H1 (cell line): ENCODE results near the gene POC1B. TPM values are rescaled to one million over a fixed set of nuclear protein-coding genes. Genes with fewer than 3 reads are reported as not detected.

Experiments used
- CTCF ChIA-PET: fragments of 300-600 bp; sonication (Branson Sonifier 250); formaldehyde crosslinking; loops from one replicate; lab custom pipeline; 2021; ENCODE audit not compliant: partially characterized antibody; lab: Charles Lee
- POLR2A ChIA-PET: fragments of 300-600 bp; sonication (Branson Sonifier 250); formaldehyde crosslinking; loops from one replicate; lab custom pipeline; 2021; ENCODE audit warnings: inconsistent platforms; ENCODE audit not compliant: partially characterized antibody; lab: Charles Lee
- DNase-seq, 2 experiments: peaks; one replicate each; pipeline versions ENCODE4 v3.0.0 to v3.0.0-alpha.2; 2010 to 2022; ENCODE audit warnings: low spot score in 2 of 2, low read depth in 1 of 2, mixed read lengths in 1 of 2
- FAIRE-seq: peaks from 2 replicates; lab custom pipeline; 2011; peaks lifted over from hg19 to GRCh38; lab: Jason Lieb, UNC
- H2AFZ ChIP-seq: 2 replicates; pipeline ENCODE4 v1.8.1; 2012; ENCODE audit warnings: low read length, inconsistent platforms
- H2AK5ac ChIP-seq: 2 replicates; pipeline ENCODE4 v1.6.1; 2013; ENCODE audit warnings: low read depth, low read length
- H2BK120ac ChIP-seq: replicated peaks from 2 replicates; pipeline ENCODE3; 2013; ENCODE audit warnings: low read depth, low read length, inconsistent platforms
- H2BK12ac ChIP-seq: 2 replicates; pipeline ENCODE4 v1.6.1; 2013; ENCODE audit warnings: low read depth, low read length
- H2BK15ac ChIP-seq: 2 replicates; pipeline ENCODE4 v1.6.1; 2013; ENCODE audit warnings: low read length
- H2BK20ac ChIP-seq: 2 replicates; pipeline ENCODE4 v1.6.1; 2013; ENCODE audit warnings: low read length
- H2BK5ac ChIP-seq: 2 replicates; pipeline ENCODE4 v1.6.1; 2013; ENCODE audit warnings: low read depth, low read length
- H3K14ac ChIP-seq: 2 replicates; pipeline ENCODE4 v1.6.1; 2013; ENCODE audit warnings: inconsistent platforms; ENCODE audit not compliant: insufficient read length
- H3K18ac ChIP-seq: 2 replicates; pipeline ENCODE4 v1.6.1; 2013; ENCODE audit warnings: low read length; ENCODE audit errors: extremely low read depth
- H3K23ac ChIP-seq: 2 replicates; pipeline ENCODE4 v1.6.1; 2013; ENCODE audit warnings: inconsistent platforms; ENCODE audit not compliant: insufficient read length
- H3K23me2 ChIP-seq: 2 replicates; pipeline ENCODE4 v1.6.1; 2013; ENCODE audit warnings: low read depth, low read length
- H3K27ac ChIP-seq: 2 replicates; pipeline ENCODE4 v1.6.1; 2011; ENCODE audit warnings: low read depth, low read length, inconsistent platforms
- H3K27me3 ChIP-seq, 4 experiments: replicated peaks in 1 of 4; 1 replicate in 1 of 4; 2 replicates in 3 of 4; pipeline versions ENCODE4 v1.6.1 to v1.8.1; 2011 to 2013; ENCODE audit warnings: low read length in 3 of 4, mild to moderate bottlenecking in 3 of 4, inconsistent platforms in 2 of 4, mixed read lengths in 2 of 4, moderate library complexity in 1 of 4; ENCODE audit not compliant: control insufficient read depth in 3 of 4, insufficient read depth in 3 of 4; ENCODE audit errors: extremely low read depth in 1 of 4
- H3K36me3 ChIP-seq, 4 experiments: 2 replicates each; pipeline versions ENCODE4 v1.6.1 to v1.8.1; 2011 to 2013; ENCODE audit warnings: mild to moderate bottlenecking in 4 of 4, low read length in 3 of 4, moderate library complexity in 2 of 4, control low read depth in 1 of 4, inconsistent platforms in 1 of 4; ENCODE audit not compliant: insufficient read depth in 4 of 4, control insufficient read depth in 2 of 4
- H3K4ac ChIP-seq: replicated peaks from 2 replicates; pipeline ENCODE3; 2013; ENCODE audit warnings: low read length, low read depth, mixed read lengths, inconsistent platforms; ENCODE audit not compliant: insufficient read length
- H3K4me1 ChIP-seq, 4 experiments: replicated peaks in 1 of 4; 1 replicate in 1 of 4; 2 replicates in 3 of 4; pipeline versions ENCODE4 v1.6.1 to v1.8.1; 2011 to 2013; ENCODE audit warnings: low read length in 3 of 4, inconsistent platforms in 2 of 4, mixed read lengths in 1 of 4; ENCODE audit not compliant: insufficient read depth in 4 of 4, control insufficient read depth in 3 of 4
- H3K4me2 ChIP-seq, 2 experiments: 2 replicates each; pipeline versions ENCODE4 v1.6.1 to v1.8.1; 2011 to 2013; ENCODE audit warnings: low read depth in 2 of 2, low read length in 2 of 2, control low read depth in 1 of 2, inconsistent platforms in 1 of 2, mild to moderate bottlenecking in 1 of 2; ENCODE audit not compliant: insufficient read depth in 1 of 2
- H3K4me3 ChIP-seq, 4 experiments: fragments of 200-600, 300-600 bp in 1 of 4; sonication (generic), shearing (Covaris generic), sonication (Bioruptor Twin) in 1 of 4; 2 replicates each; pipeline versions ENCODE4 v1.5.1 to v1.8.1; 2011 to 2016; ENCODE audit warnings: low read length in 4 of 4, low read depth in 3 of 4, control low read depth in 2 of 4, inconsistent platforms in 2 of 4, mild to moderate bottlenecking in 2 of 4, mixed read lengths in 1 of 4, moderate library complexity in 1 of 4; ENCODE audit not compliant: insufficient read depth in 2 of 4; ENCODE audit errors: extremely low read depth in 1 of 4
- H3K56ac ChIP-seq: replicated peaks from 2 replicates; pipeline ENCODE3; 2013; ENCODE audit warnings: low read depth, mild to moderate bottlenecking, mixed read lengths, low read length, inconsistent platforms; ENCODE audit not compliant: insufficient read length
- H3K79me1 ChIP-seq: 2 replicates; pipeline ENCODE4 v1.6.1; 2013; ENCODE audit warnings: low read depth, low read length, control low read depth
- H3K79me2 ChIP-seq, 2 experiments: 2 replicates each; pipeline versions ENCODE4 v1.6.1 to v1.8.1; 2012 to 2013; ENCODE audit warnings: low read length in 2 of 2, mild to moderate bottlenecking in 2 of 2, inconsistent platforms in 1 of 2; ENCODE audit not compliant: insufficient read depth in 2 of 2, control insufficient read depth in 1 of 2
- H3K9ac ChIP-seq, 4 experiments: replicated peaks in 1 of 4; 1 replicate in 1 of 4; 2 replicates in 3 of 4; pipeline versions ENCODE4 v1.6.1 to v1.8.1; 2011 to 2013; ENCODE audit warnings: low read depth in 3 of 4, low read length in 3 of 4, control low read depth in 2 of 4, mild to moderate bottlenecking in 2 of 4, moderate library complexity in 2 of 4, inconsistent platforms in 1 of 4; ENCODE audit errors: extremely low read depth in 1 of 4
- H3K9me3 ChIP-seq, 2 experiments: 2 replicates each; pipeline versions ENCODE4 v1.6.1 to v1.8.1; 2012 to 2013; ENCODE audit warnings: mild to moderate bottlenecking in 2 of 2, moderate library complexity in 2 of 2, control low read depth in 1 of 2, inconsistent platforms in 1 of 2, low read depth in 1 of 2, low read length in 1 of 2, mixed read lengths in 1 of 2; ENCODE audit not compliant: insufficient read depth in 2 of 2
- H4K20me1 ChIP-seq, 2 experiments: replicated peaks in 1 of 2; 2 replicates each; pipeline versions ENCODE3 to v1.8.1; 2011 to 2013; ENCODE audit warnings: inconsistent platforms in 2 of 2, low read length in 2 of 2, mild to moderate bottlenecking in 1 of 2; ENCODE audit not compliant: insufficient read depth in 2 of 2, control insufficient read depth in 1 of 2
- H4K5ac ChIP-seq: 2 replicates; pipeline ENCODE4 v1.6.1; 2013; ENCODE audit warnings: low read length, low read depth, mixed read lengths, inconsistent platforms; ENCODE audit not compliant: insufficient read length
- H4K8ac ChIP-seq: 2 replicates; pipeline ENCODE4 v1.8.0; 2013; ENCODE audit warnings: mild to moderate bottlenecking, moderate library complexity, low read length, inconsistent platforms; ENCODE audit not compliant: insufficient read depth; ENCODE audit errors: extremely low read depth
- H4K91ac ChIP-seq: replicated peaks from 2 replicates; pipeline ENCODE3; 2013; ENCODE audit warnings: low read length, mixed read lengths, inconsistent platforms; ENCODE audit not compliant: insufficient read length
- CBX5 ChIP-seq: fragments of 300-800, 300-1000 bp; sonication (generic); IDR thresholded peaks from 2 replicates; pipeline ENCODE4 v1.7.1; 2016; ENCODE audit warnings: antibody characterized with exemption, low read length, low read depth
- CHD2 ChIP-seq: IDR thresholded peaks from 2 replicates; pipeline ENCODE4 v1.6.1; 2012; ENCODE audit warnings: low read length, improper control_type of control experiment
- EGR1 ChIP-seq: IDR thresholded peaks from 2 replicates; pipeline ENCODE4 v1.6.1; 2011; ENCODE audit warnings: low read depth, low read length, borderline replicate concordance
- POU5F1 ChIP-seq: IDR thresholded peaks from 2 replicates; pipeline ENCODE4 v1.6.1; 2011; ENCODE audit warnings: low read depth, mild to moderate bottlenecking, low read length, moderate library complexity
- RAD21 ChIP-seq, 2 experiments: IDR thresholded peaks in 1 of 2; conservative IDR thresholded peaks in 1 of 2; 2 replicates each; pipeline ENCODE4 v1.6.1; 2011; ENCODE audit warnings: low read depth in 2 of 2, low read length in 2 of 2, improper control_type of control experiment in 1 of 2, inconsistent platforms in 1 of 2, mild to moderate bottlenecking in 1 of 2, moderate library complexity in 1 of 2
- SP4 ChIP-seq: IDR thresholded peaks from 2 replicates; pipeline ENCODE4 v1.6.1; 2012; ENCODE audit warnings: low read length, inconsistent platforms
- TCF12 ChIP-seq: IDR thresholded peaks from 2 replicates; pipeline ENCODE4 v1.6.1; 2011; ENCODE audit warnings: low read depth, mild to moderate bottlenecking, low read length
- WGBS, 2 experiments: shearing (Covaris generic) in 1 of 2; methylation state at CpG; one replicate each; pipeline versions ENCODE4 v1.1.6 to v1.1.7; 2013 to 2015; ENCODE audit warnings: low lambda C conversion rate in 2 of 2, mixed read lengths in 2 of 2, inconsistent platforms in 1 of 2, low coverage in 1 of 2, missing lambda C conversion rate in 1 of 2; ENCODE audit not compliant: insufficient replicate concordance in 2 of 2, insufficient coverage in 1 of 2, insufficient read length in 1 of 2; ENCODE audit errors: extremely low coverage in 1 of 2, missing lambda C conversion rate in 1 of 2; 5-methylcytosine and 5-hydroxymethylcytosine counted together
- polyA plus RNA-seq, 7 experiments: library from polyadenylated mRNA; depleted of rRNA in 3 of 7; stranded (reverse) in 5 of 7; unstranded in 2 of 7; fragments of >200 nt in 5 of 7; fragments of 200-250 nt in 2 of 7; gene quantifications; 1 replicate in 5 of 7; 2 replicates in 1 of 7; 4 replicates in 1 of 7; pipeline versions ENCODE4 v1.2.1 to v1.2.3, GENCODE V29; 2011 to 2013; ENCODE audit warnings: missing spikeins in 2 of 7, mixed read lengths in 2 of 7
- total RNA-seq: library from RNA; stranded (reverse); fragmentation: NEBNext Ultra II Directional; extraction: Animal tissue kit (Norgen Biotek cat#: 25700); gene quantifications from 2 replicates; pipeline ENCODE4 v1.2.1, GENCODE V29; 2021
- TF ChIP-seq, protein P1 (sequence below): IDR thresholded peaks from 2 replicates; pipeline ENCODE4 v1.6.1; 2012; ENCODE audit warnings: inconsistent platforms

POC1B gene
- total and polyA plus RNA-seq, 2 of the 8 experiments (the other 6 are each of a cell fraction or from before 2014, with no cell fraction given) = 7.5 to 16.3 TPM

GRCh38 chr12:89475203-89475990 lies 50.5 kb downstream of the POC1B start:
- Histone ChIP-seq H3K18ac (no peak overlapping the region), H4K8ac (no peak overlapping the region), H3K79me2 (no peaks in the 10 kb centered on the region), H4K91ac (no peak overlapping the region), H3K4me2 (no peak overlapping the region), H3K79me1 (no peaks in the 10 kb centered on the region), H3K9me3 (no peaks in the 10 kb centered on the region), H3K14ac (no peak overlapping the region), H2BK20ac (no peak overlapping the region), H2BK15ac (no peak overlapping the region), H3K23ac (no peak overlapping the region), H3K27me3 (no peaks in the 10 kb centered on the region), H3K27ac (no peak overlapping the region), H4K20me1 (no peaks in the 10 kb centered on the region), H2AFZ (no peak overlapping the region), H3K4me3 (no peak overlapping the region), H3K36me3 (no peaks in the 10 kb centered on the region), H3K9ac (no peak overlapping the region), H3K23me2 (no peaks in the 10 kb centered on the region), H4K5ac (no peak overlapping the region), H2BK5ac (no peak overlapping the region), H3K56ac (no peak overlapping the region), H3K4me1 (no peaks in the 10 kb centered on the region), H3K4ac (no peak overlapping the region), H2BK12ac (no peak overlapping the region), H2BK120ac (no peak overlapping the region), H2AK5ac (no peak overlapping the region)
- ChIA-PET POLR2A (interaction anchor here (0.7 kb wide), 1 partner anchor 49 kb away, joined by 3 read pairs; no protein-coding TSS in a partner anchor), CTCF (interaction anchor here (1.0 to 7.9 kb wide), 3 partner anchors 51 to 456 kb away, joined by 3 to 96 read pairs (median 4); partner anchors contain the start of genes GALNT4 and POC1B)
- FAIRE-seq (no peak), DNase-seq (no peak)
- 80% methylated on average over 6 of the region's 6 CpGs; no CpG with 5 or more reads in 1 of the 2 experiments for WGBS, 2 experiments
- TF ChIP-seq RAD21 (IDR thresholded peaks at IDR 0.05 in 1 of 2, conservative IDR thresholded peaks at IDR 0.05 in 1 of 2; ENCODE audit: low read depth in 2 of 2, low read length in 2 of 2) = no peak
- no peak for TF ChIP-seq EGR1
- no peak for TF ChIP-seq TCF12
- no peak for TF ChIP-seq SP4
- TF ChIP-seq, protein P1, sequence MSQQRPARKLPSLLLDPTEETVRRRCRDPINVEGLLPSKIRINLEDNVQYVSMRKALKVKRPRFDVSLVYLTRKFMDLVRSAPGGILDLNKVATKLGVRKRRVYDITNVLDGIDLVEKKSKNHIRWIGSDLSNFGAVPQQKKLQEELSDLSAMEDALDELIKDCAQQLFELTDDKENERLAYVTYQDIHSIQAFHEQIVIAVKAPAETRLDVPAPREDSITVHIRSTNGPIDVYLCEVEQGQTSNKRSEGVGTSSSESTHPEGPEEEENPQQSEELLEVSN = no peak
- TF ChIP-seq POU5F1 = no peak
- TF ChIP-seq CBX5 = no peak
- no peak for TF ChIP-seq CHD2
